Astrocyte (in vitro differentiated cells and primary cell): ENCODE data around the gene AMER2. TPM values are rescaled to one million over a fixed set of nuclear protein-coding genes. Genes with fewer than 3 reads are reported as not detected.

Experiments used
- DNase-seq: peaks from one replicate; pipeline ENCODE4 v3.0.0-alpha.2; 2010; ENCODE audit warnings: low read depth
- FAIRE-seq: peaks from 2 replicates; lab custom pipeline; 2011; peaks lifted over from hg19 to GRCh38; lab: Jason Lieb, UNC
- H2AFZ ChIP-seq: 2 replicates; pipeline ENCODE4 v1.6.0; 2012; ENCODE audit warnings: low read depth, low read length, inconsistent platforms
- H3K27ac ChIP-seq: 2 replicates; pipeline ENCODE4 v1.5.1; 2011; ENCODE audit warnings: low read depth, low read length, inconsistent platforms
- H3K27me3 ChIP-seq: 2 replicates; pipeline ENCODE4 v1.6.0; 2011; ENCODE audit warnings: low read length, inconsistent platforms; ENCODE audit not compliant: insufficient read depth
- H3K36me3 ChIP-seq: 2 replicates; pipeline ENCODE4 v1.5.1; 2011; ENCODE audit warnings: low read length, inconsistent platforms; ENCODE audit not compliant: insufficient read depth
- H3K4me1 ChIP-seq: 2 replicates; pipeline ENCODE4 v1.5.1; 2011; ENCODE audit warnings: low read length, inconsistent platforms; ENCODE audit not compliant: insufficient read depth
- H3K4me2 ChIP-seq: 2 replicates; pipeline ENCODE4 v1.6.0; 2012; ENCODE audit warnings: low read length, inconsistent platforms
- H3K4me3 ChIP-seq: 2 replicates; pipeline ENCODE4 v1.5.1; 2011; ENCODE audit warnings: low read depth, mild to moderate bottlenecking, low read length, inconsistent platforms; ENCODE audit not compliant: insufficient read depth
- H3K79me2 ChIP-seq: 2 replicates; pipeline ENCODE4 v1.6.0; 2012; ENCODE audit warnings: mild to moderate bottlenecking, low read length, inconsistent platforms; ENCODE audit not compliant: insufficient read depth
- H3K9ac ChIP-seq: 2 replicates; pipeline ENCODE4 v1.6.0; 2012; ENCODE audit warnings: mild to moderate bottlenecking, low read length, inconsistent platforms
- H3K9me3 ChIP-seq: 2 replicates; pipeline ENCODE4 v1.5.1; 2012; ENCODE audit warnings: low read depth, mild to moderate bottlenecking, low read length, inconsistent platforms; ENCODE audit not compliant: insufficient read depth
- H4K20me1 ChIP-seq: 2 replicates; pipeline ENCODE4 v1.6.0; 2012; ENCODE audit warnings: low read length, inconsistent platforms; ENCODE audit not compliant: insufficient read depth
- H3K27ac Mint-ChIP-seq: one replicate; pipeline ENCODE4 v1.8.0; 2021; ENCODE audit warnings: mild to moderate bottlenecking, mixed read lengths; ENCODE audit not compliant: unreplicated experiment
- H3K27me3 Mint-ChIP-seq: one replicate; pipeline ENCODE4 v1.8.0; 2021; ENCODE audit warnings: low read depth, mixed read lengths; ENCODE audit not compliant: unreplicated experiment
- H3K36me3 Mint-ChIP-seq: one replicate; pipeline ENCODE4 v1.8.0; 2021; ENCODE audit warnings: low read depth, mixed read lengths; ENCODE audit not compliant: unreplicated experiment
- H3K4me1 Mint-ChIP-seq: one replicate; pipeline ENCODE4 v1.8.0; 2021; ENCODE audit warnings: low read depth, mixed read lengths; ENCODE audit not compliant: unreplicated experiment
- H3K4me3 Mint-ChIP-seq: one replicate; pipeline ENCODE4 v1.8.0; 2021; ENCODE audit warnings: mild to moderate bottlenecking, moderate library complexity, mixed read lengths; ENCODE audit not compliant: unreplicated experiment
- H3K9me3 Mint-ChIP-seq: one replicate; pipeline ENCODE4 v1.8.0; 2021; ENCODE audit warnings: mild to moderate bottlenecking, mixed read lengths; ENCODE audit not compliant: unreplicated experiment
- EZH2 ChIP-seq: IDR thresholded peaks from 2 replicates; pipeline ENCODE4 v1.6.1; 2012; ENCODE audit warnings: mild to moderate bottlenecking, low read length, inconsistent platforms; ENCODE audit not compliant: insufficient read depth
- total RNA-seq: library from RNA; stranded (reverse); gene quantifications from 2 replicates; pipeline ENCODE4 v1.2.1, GENCODE V29; 2021
- TF ChIP-seq, protein P1 (sequence below): IDR thresholded peaks from 2 replicates; pipeline ENCODE4 v1.5.1; 2011; ENCODE audit warnings: low read depth, mild to moderate bottlenecking, inconsistent platforms, low read length, moderate library complexity; ENCODE audit not compliant: insufficient read depth

Gene AMER2
- total RNA-seq, 1 donor from 2014 or later = 0.02 TPM

GRCh38 chr13:25177636-25178035 lies 5.5 kb upstream of the AMER2 start:
- Histone ChIP-seq H3K9ac (no peak overlapping the region), H3K4me3 (no peak overlapping the region), H3K36me3 (no peaks in the 10 kb centered on the region), H3K27me3 (peaks cover 16% of the 10 kb centered on the region), H3K79me2 (no peaks in the 10 kb centered on the region), H3K4me2 (no peak overlapping the region), H3K27ac (no peak overlapping the region), H2AFZ (no peak overlapping the region), H3K9me3 (no peaks in the 10 kb centered on the region), H3K4me1 (no peaks in the 10 kb centered on the region), H4K20me1 (no peaks in the 10 kb centered on the region)
- Mint-ChIP-seq H3K36me3 (peaks cover 5% of the 10 kb centered on the region), H3K4me3 (no peak overlapping the region), H3K27ac (no peak overlapping the region), H3K4me1 (peaks cover 8% of the 10 kb centered on the region), H3K27me3 (peaks cover 22% of the 10 kb centered on the region), H3K9me3 (peaks cover 25% of the 10 kb centered on the region)
- DNase-seq (no peak), FAIRE-seq (no peak)
- no peak for TF ChIP-seq EZH2
- TF ChIP-seq, protein P1, sequence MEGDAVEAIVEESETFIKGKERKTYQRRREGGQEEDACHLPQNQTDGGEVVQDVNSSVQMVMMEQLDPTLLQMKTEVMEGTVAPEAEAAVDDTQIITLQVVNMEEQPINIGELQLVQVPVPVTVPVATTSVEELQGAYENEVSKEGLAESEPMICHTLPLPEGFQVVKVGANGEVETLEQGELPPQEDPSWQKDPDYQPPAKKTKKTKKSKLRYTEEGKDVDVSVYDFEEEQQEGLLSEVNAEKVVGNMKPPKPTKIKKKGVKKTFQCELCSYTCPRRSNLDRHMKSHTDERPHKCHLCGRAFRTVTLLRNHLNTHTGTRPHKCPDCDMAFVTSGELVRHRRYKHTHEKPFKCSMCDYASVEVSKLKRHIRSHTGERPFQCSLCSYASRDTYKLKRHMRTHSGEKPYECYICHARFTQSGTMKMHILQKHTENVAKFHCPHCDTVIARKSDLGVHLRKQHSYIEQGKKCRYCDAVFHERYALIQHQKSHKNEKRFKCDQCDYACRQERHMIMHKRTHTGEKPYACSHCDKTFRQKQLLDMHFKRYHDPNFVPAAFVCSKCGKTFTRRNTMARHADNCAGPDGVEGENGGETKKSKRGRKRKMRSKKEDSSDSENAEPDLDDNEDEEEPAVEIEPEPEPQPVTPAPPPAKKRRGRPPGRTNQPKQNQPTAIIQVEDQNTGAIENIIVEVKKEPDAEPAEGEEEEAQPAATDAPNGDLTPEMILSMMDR = no peak

GRCh38 chr13:25177012-25177411 lies 4.9 kb upstream of the AMER2 start:
- no peak overlapping the region for H3K9ac ChIP-seq
- H3K27me3 Mint-ChIP-seq = peaks cover 28% of the 10 kb centered on the region
- H3K4me1 Mint-ChIP-seq = peaks cover 9% of the 10 kb centered on the region
- no peaks in the 10 kb centered on the region for H4K20me1 ChIP-seq
- H3K4me3 Mint-ChIP-seq = no peak overlapping the region
- H3K27ac Mint-ChIP-seq = no peak overlapping the region
- H3K36me3 ChIP-seq = no peaks in the 10 kb centered on the region
- DNase-seq (no peak), FAIRE-seq (no peak)
- no peak overlapping the region for H3K27ac ChIP-seq
- H3K9me3 ChIP-seq = no peaks in the 10 kb centered on the region
- H3K4me2 ChIP-seq = no peak overlapping the region
- peaks cover 25% of the 10 kb centered on the region for H3K9me3 Mint-ChIP-seq
- peaks cover 22% of the 10 kb centered on the region for H3K27me3 ChIP-seq
- H2AFZ ChIP-seq = no peak overlapping the region
- peaks cover 5% of the 10 kb centered on the region for H3K36me3 Mint-ChIP-seq
- H3K4me3 ChIP-seq = no peak overlapping the region
- H3K79me2 ChIP-seq = no peaks in the 10 kb centered on the region
- TF ChIP-seq, protein P1 = no peak
- TF ChIP-seq EZH2 = no peak
- peaks cover 2% of the 10 kb centered on the region for H3K4me1 ChIP-seq

DNA sequence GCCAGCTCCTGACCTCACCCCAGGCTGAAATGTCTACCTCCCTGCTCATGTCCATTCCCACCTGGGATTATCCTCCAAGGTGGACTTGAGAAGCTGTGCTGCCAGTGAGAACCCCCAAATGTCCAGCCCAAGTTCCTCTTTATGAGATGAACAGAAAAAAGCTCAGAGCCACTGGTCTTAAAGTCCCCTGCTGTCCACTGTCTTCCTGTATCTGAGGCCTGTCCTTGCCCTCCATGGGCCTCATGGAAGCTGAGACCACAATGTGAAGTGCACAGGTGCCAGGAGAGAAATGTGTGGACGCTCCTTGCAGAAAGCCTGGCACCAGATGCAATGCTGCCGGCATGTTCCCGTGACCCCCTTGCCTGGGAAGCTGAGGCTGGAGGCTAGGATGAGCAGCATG lies 3.3 kb upstream of the AMER2 start:
- DNase-seq = no peak
- peaks cover 39% of the 10 kb centered on the region for H3K27me3 Mint-ChIP-seq

More for the DNA sequence above, 3.3 kb upstream of the AMER2 start:
- TF ChIP-seq EZH2 = no peak
- TF ChIP-seq, protein P1 = no peak
- no peak overlapping the region for H3K9ac ChIP-seq
- no peaks in the 10 kb centered on the region for H3K9me3 ChIP-seq
- H3K27ac ChIP-seq = no peak overlapping the region
- H3K36me3 Mint-ChIP-seq = peaks cover 5% of the 10 kb centered on the region
- H3K4me3 Mint-ChIP-seq = no peak overlapping the region
- peaks cover 29% of the 10 kb centered on the region for H3K27me3 ChIP-seq
- no peak overlapping the region for H2AFZ ChIP-seq
- no peak for FAIRE-seq
- peaks cover 4% of the 10 kb centered on the region for H3K4me1 Mint-ChIP-seq
- H3K4me1 ChIP-seq = peaks cover 10% of the 10 kb centered on the region
- no peak overlapping the region for H3K4me3 ChIP-seq
- H4K20me1 ChIP-seq = no peaks in the 10 kb centered on the region
- H3K9me3 Mint-ChIP-seq = peaks cover 25% of the 10 kb centered on the region
- no peaks in the 10 kb centered on the region for H3K79me2 ChIP-seq
- H3K27ac Mint-ChIP-seq = no peak overlapping the region
- H3K36me3 ChIP-seq = no peaks in the 10 kb centered on the region
- H3K4me2 ChIP-seq = no peak overlapping the region
